ENCODE results near the gene APOL3. TPM values are rescaled to one million over a fixed set of nuclear protein-coding genes. Genes with fewer than 3 reads are reported as not detected.
"Not testable (repeated sequence)": the region's sequence is repeated elsewhere in the genome, so short reads cannot be mapped to it uniquely, and the experiment has no call there.

Gene APOL3
- total and polyA plus RNA-seq, 2 donors (not counting 3 experiments of a cell fraction or from before 2014, with no cell fraction given) = 17.9 to 36.9 TPM

DNA sequence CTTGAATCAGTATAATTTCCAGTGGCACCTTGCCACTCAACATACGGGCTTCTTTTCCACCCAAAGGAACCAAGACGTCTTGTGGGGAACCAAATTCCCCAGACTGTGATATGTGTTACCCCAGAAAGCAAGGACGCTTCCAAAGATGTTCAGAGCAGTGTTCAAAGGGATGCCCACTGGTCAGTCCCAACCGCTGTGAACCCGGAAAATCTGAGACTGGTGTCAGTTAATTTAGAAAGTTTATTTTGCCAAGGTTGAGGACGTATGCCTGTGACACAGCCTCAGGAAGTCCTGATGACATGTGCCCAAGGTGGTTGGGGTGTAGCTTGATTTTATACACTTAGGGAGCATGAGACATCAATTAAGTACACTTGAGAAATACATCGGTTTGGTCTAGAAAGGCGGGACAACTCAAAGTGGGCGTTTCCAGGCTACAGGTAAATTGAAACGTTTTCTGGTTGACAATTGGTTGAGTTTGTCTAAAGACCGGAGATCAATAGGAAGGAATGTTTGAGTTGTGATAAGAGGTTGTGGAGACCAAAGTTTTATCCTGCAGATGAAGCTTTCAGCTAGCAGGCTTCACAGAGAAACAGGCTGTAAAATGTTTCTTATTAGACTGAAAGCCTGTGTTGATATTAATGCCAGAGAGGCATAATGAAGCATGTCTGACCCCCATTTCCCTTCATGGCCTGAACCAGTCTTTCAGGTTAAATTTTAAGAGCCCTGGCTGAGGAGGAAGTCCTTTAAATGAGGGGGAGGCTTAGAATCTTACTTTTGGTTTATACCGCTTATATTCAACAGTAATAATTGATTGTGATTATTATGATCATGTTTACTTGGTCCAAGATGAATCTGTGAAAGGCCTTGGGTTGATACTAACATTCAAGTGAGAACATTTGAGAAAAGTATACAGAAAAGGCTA is 6.8 kb downstream of the APOL3 start:
- no peak for FAIRE-seq
- intact Hi-C loops (cut with micrococcal nuclease) = no loop called here

DNA sequence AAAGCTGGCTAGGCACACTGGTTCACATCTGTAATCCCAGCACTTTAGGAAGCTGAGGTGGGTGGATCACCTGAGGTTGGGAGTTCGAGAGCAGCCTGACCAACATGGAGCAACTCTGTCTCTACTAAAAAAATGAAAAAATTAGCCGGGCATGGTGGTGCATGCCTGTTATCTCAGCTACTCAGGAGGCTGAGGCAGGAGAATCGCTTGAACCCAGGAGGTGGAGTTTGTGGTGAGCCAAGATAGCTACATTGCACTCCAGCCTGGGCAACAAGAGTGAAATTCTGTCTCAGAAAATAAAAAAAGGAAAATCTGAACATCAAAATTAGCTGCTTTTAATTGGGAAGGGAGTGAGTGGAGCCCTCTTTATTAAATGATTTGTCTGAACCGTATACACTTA is 7.7 kb downstream of the APOL3 start:
- DNase-seq (ENCODE audit: low read depth, low spot score); H3K4me3 ChIP-seq (replicated peaks in 1 of 3; ENCODE audit: insufficient read depth in 1 of 3, low read depth in 1 of 3, low read length in 3 of 3); H3K36me3 ChIP-seq (ENCODE audit: control insufficient read depth in 2 of 2, extremely low read depth in 1 of 2, insufficient read depth in 2 of 2, low read length in 2 of 2); intact Hi-C loops (cut with micrococcal nuclease); H3K9ac ChIP-seq (replicated peaks; ENCODE audit: extremely low read depth, insufficient read depth, low read length); H3K27ac ChIP-seq (ENCODE audit: insufficient read depth, low read depth, low read length); H3K79me2 ChIP-seq (ENCODE audit: control insufficient read depth, insufficient read depth, low read length); BruUV-seq (replicated peaks); H3K9me3 ChIP-seq (replicated peaks; ENCODE audit: control insufficient read depth, insufficient read depth, low read length); H3K4me2 ChIP-seq (ENCODE audit: insufficient read depth, low read length); H3K27me3 ChIP-seq (ENCODE audit: control insufficient read depth in 2 of 2, insufficient read depth in 2 of 2, low read length in 2 of 2); FAIRE-seq; dilution Hi-C loops (cut with MboI; ENCODE audit: extremely low pct_ligation_motif_present, low sequenced_read_pairs); H2AFZ ChIP-seq (ENCODE audit: low read depth, low read length); H4K20me1 ChIP-seq (replicated peaks; ENCODE audit: control insufficient read depth, extremely low read depth, insufficient read depth, low read length); POLR2A ChIA-PET; H3K9me1 ChIP-seq (replicated peaks; ENCODE audit: control insufficient read depth, extremely low read depth, insufficient read depth, low read length): not testable (repeated sequence)
- CTCF ChIA-PET = interaction anchor here (1.4 kb wide), 1 partner anchor 9 kb away, joined by 4 read pairs; no protein-coding TSS in a partner anchor
- peaks cover 24% of the 10 kb centered on the region for H3K4me1 ChIP-seq (ENCODE audit: control insufficient read depth, extremely low read depth, insufficient read depth, low read length)

More for the DNA sequence above, 6.8 kb downstream of the APOL3 start:
- Histone ChIP-seq H3K4me3 (replicated peaks in 1 of 3; ENCODE audit: insufficient read depth in 1 of 3, low read depth in 1 of 3, low read length in 3 of 3) (no peak overlapping the region), H2AFZ (ENCODE audit: low read depth, low read length) (no peak overlapping the region), H3K9ac (replicated peaks; ENCODE audit: extremely low read depth, insufficient read depth, low read length) (no peak overlapping the region), H3K9me3 (replicated peaks; ENCODE audit: control insufficient read depth, insufficient read depth, low read length) (no peaks in the 10 kb centered on the region), H3K27ac (ENCODE audit: insufficient read depth, low read depth, low read length) (no peak overlapping the region), H3K79me2 (ENCODE audit: control insufficient read depth, insufficient read depth, low read length) (no peaks in the 10 kb centered on the region), H3K36me3 (ENCODE audit: control insufficient read depth in 2 of 2, extremely low read depth in 1 of 2, insufficient read depth in 2 of 2, low read length in 2 of 2) (no peaks in the 10 kb centered on the region), H3K27me3 (ENCODE audit: control insufficient read depth in 2 of 2, insufficient read depth in 2 of 2, low read length in 2 of 2) (no peaks in the 10 kb centered on the region), H4K20me1 (replicated peaks; ENCODE audit: control insufficient read depth, extremely low read depth, insufficient read depth, low read length) (no peaks in the 10 kb centered on the region), H3K9me1 (replicated peaks; ENCODE audit: control insufficient read depth, extremely low read depth, insufficient read depth, low read length) (no peaks in the 10 kb centered on the region), H3K4me1 (ENCODE audit: control insufficient read depth, extremely low read depth, insufficient read depth, low read length) (peaks cover 29% of the 10 kb centered on the region), H3K4me2 (ENCODE audit: insufficient read depth, low read length) (no peak overlapping the region)
- BruUV-seq (replicated peaks) = no TSS peak
- dilution Hi-C loops (cut with MboI; ENCODE audit: extremely low pct_ligation_motif_present, low sequenced_read_pairs) = no loop called here
- ChIA-PET POLR2A (no interaction called here), CTCF (interaction anchor here (1.7 to 4.3 kb wide), 2 partner anchors 8 to 26 kb away, joined by 5 to 26 read pairs; no protein-coding TSS in a partner anchor)
- TF ChIP-seq MYC (IDR thresholded peaks at IDR 0.05; ENCODE audit: low read depth, low read length) (no peak), GATA2 (IDR thresholded peaks at IDR 0.05; ENCODE audit: insufficient read depth, insufficient read length, low read depth, low read length) (no peak), FOS (IDR thresholded peaks at IDR 0.05; ENCODE audit: borderline replicate concordance, insufficient read depth, low read length) (no peak), JUN (IDR thresholded peaks at IDR 0.05; ENCODE audit: borderline replicate concordance, insufficient read depth, insufficient read length, low read depth) (no peak), POLR2AphosphoS5 (IDR thresholded peaks at IDR 0.05; ENCODE audit: insufficient read depth, low read depth, low read length) (no peak), POLR2A (IDR thresholded peaks at IDR 0.05; ENCODE audit: low read depth, low read length) (no peak)
- TF ChIP-seq, protein P1, sequence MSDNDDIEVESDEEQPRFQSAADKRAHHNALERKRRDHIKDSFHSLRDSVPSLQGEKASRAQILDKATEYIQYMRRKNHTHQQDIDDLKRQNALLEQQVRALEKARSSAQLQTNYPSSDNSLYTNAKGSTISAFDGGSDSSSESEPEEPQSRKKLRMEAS (IDR thresholded peaks at IDR 0.05; ENCODE audit: insufficient read depth, insufficient read length) = no peak
- DNase-seq (ENCODE audit: low read depth, low spot score) = no peak

Measured in endothelial cell of umbilical vein (primary cell).